Dendritic cell treated with granulocyte-macrophage colony-stimulating factor and Interleukin-4, amounts not matched to agents 40 ng/mL and 50 ng/mL, for 4 days (primary cell): ENCODE measurements around the gene DHRS4.
"Not testable (repeated sequence)": the region's sequence is repeated elsewhere in the genome, so short reads cannot be mapped to it uniquely, and the experiment has no call there.

Source experiments
- H3K27ac Mint-ChIP-seq: one replicate; pipeline ENCODE4 v1.8.0; 2022; ENCODE audit warnings: mild to moderate bottlenecking, mixed read lengths
- H3K27me3 Mint-ChIP-seq: one replicate; pipeline ENCODE4 v1.8.0; 2022; ENCODE audit warnings: mild to moderate bottlenecking, mixed read lengths
- H3K36me3 Mint-ChIP-seq: one replicate; pipeline ENCODE4 v1.8.0; 2022; ENCODE audit warnings: low read depth, mixed read lengths
- H3K4me1 Mint-ChIP-seq: one replicate; pipeline ENCODE4 v1.8.0; 2022; ENCODE audit warnings: low read depth, mixed read lengths
- H3K4me3 Mint-ChIP-seq: one replicate; pipeline ENCODE4 v1.8.0; 2022; ENCODE audit warnings: mild to moderate bottlenecking, moderate library complexity, mixed read lengths
- H3K9me3 Mint-ChIP-seq: one replicate; pipeline ENCODE4 v1.8.0; 2022; ENCODE audit warnings: mixed read lengths
- intact Hi-C: fragments of 100-400 bp; cut with micrococcal nuclease; formaldehyde crosslinking; loops from one replicate; pipeline ENCODE4 v1.15.0; 2022

The DHRS4 gene

DNA sequence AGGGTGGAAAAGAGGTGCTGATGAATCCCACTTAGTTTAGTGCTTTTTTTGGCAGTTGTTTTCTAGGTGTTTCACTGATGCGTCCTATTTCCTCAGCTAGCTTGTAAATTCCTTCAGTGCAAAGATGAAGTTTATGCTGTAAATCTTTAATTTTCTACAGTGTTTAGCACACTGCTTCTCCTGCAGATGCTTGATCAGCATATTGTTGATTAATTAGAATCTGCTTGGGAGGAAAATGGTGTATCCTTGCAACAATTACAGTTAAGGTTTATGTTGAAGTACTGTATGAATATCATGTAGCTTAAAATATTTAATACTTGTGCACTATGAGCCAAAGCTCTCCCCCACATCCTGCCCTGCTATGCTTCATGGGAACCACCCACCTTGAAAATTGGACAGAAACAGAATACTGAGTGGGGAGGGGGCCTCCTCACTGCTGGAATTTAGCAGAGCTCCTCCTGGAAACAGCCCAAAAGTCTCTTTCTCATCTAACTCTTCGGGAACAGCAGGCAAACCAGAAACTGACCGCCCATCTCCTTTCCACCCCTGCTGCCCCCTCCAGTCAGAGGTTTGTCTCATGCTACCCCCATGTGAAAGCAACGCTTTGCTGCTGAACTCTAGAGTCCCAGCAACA is 20.3 kb upstream of the DHRS4 start:
- Mint-ChIP-seq H3K9me3 (no peaks in the 10 kb centered on the region), H3K27ac (no peak overlapping the region), H3K4me1 (no peaks in the 10 kb centered on the region), H3K36me3 (no peaks in the 10 kb centered on the region), H3K4me3 (no peak overlapping the region), H3K27me3 (peaks cover 8% of the 10 kb centered on the region)
- intact Hi-C loops: no loop called here

DNA sequence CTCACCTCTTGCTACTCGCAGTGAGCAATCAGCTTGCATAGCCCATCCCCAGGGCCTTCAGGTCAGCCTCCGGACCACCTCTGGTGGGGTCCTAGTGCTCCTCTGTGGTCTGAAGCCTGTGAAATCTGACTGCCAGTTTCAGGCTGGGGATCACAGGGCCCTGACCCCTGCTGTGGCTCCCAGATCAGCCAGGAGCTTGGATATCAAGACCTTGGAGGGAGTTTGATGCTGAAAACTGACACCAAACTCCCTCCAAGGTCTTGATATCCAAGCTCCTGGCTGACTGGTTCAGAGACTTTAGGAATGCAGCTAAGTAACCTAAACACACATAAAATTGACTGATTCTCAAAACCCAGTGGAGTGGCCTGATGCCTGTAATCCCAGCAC is 19.8 kb upstream of the DHRS4 start:
- Mint-ChIP-seq H3K27me3 (peaks cover 8% of the 10 kb centered on the region), H3K4me3 (no peak overlapping the region), H3K36me3 (no peaks in the 10 kb centered on the region), H3K4me1 (no peaks in the 10 kb centered on the region), H3K27ac (no peak overlapping the region), H3K9me3 (no peaks in the 10 kb centered on the region)
- intact Hi-C loops: no loop called here

DNA sequence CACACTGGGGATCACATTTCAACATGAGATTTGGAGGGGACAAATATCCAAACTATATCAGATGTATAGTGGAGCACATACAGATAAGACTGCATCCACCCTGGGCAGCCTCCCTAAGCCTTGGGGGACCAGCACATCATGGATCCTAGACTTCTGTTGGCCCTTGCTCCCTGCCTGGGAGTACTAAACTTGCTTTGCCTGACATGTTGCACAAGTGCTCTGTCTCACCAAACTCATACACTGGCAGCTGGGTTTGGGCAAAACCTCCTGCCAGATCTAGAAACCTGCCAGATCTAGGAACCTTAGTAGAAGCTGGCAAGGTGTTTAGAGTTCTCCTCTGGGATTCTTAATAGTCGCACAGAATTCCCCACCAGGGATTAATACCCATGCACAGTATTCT is 18.4 kb upstream of the DHRS4 start:
- intact Hi-C loops: no loop called here
- Mint-ChIP-seq H3K27ac (no peak overlapping the region), H3K9me3 (no peaks in the 10 kb centered on the region), H3K4me3 (no peak overlapping the region), H3K4me1 (no peaks in the 10 kb centered on the region), H3K36me3 (peaks cover 9% of the 10 kb centered on the region), H3K27me3 (peaks cover 8% of the 10 kb centered on the region)

DNA sequence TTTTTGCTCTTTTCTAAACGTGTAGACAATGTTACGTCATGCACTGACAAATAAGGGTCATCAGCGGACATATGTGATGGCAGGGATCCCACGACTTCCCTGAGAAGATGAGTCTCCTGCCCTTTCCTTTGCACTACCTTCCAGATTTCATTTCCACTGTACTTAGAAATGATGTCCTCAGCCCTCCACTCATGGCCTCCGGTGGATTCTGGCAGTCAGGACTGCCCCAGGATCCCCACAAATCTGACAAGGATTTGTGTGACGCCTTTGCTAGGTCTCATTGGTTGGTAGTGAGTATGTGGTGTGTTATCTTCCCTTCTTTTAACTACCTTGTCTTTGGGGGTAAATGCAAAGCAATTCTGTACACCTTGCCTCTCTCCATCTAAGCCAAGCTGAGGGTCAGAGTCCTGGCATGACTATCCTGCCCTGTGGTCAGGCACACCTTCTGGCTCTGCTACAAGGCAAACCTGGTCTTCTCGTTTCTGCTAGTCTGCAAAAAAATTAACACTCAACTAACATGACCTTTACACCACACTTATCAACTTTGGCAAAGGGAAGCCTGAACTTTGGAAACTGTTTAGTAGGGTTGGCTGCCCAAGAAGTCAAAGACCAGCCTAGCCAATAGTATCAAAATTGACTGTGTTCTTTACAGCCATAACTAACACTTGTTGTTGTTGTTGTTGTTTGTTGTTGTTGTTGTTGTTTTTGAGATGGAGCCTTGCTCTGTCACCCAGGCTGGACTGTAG is 17.3 kb upstream of the DHRS4 start:
- Mint-ChIP-seq H3K9me3 (no peaks in the 10 kb centered on the region), H3K4me1 (no peaks in the 10 kb centered on the region), H3K4me3 (no peak overlapping the region), H3K36me3 (peaks cover 17% of the 10 kb centered on the region), H3K27me3 (peaks cover 8% of the 10 kb centered on the region), H3K27ac (no peak overlapping the region)
- intact Hi-C loops: no loop called here

DNA sequence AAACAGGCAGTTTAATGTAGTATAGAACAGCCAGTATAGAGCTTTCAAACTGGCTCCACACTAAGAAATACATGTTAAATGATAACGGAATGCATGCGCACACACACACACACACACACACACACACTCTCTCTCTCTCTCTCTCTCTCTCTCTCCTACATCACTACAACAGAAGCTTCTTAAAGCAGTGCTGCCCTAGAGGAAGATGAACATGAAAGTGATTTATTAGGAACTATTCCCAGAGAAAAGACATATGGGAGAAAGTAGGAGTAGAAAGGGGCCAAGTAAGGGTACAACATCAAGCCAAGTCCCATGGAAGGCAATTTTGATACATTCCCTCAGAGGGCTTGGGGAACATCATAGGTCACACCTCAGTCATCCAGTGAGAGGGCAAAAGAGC is 16.4 kb upstream of the DHRS4 start:
- intact Hi-C loops: no loop called here

DNA sequence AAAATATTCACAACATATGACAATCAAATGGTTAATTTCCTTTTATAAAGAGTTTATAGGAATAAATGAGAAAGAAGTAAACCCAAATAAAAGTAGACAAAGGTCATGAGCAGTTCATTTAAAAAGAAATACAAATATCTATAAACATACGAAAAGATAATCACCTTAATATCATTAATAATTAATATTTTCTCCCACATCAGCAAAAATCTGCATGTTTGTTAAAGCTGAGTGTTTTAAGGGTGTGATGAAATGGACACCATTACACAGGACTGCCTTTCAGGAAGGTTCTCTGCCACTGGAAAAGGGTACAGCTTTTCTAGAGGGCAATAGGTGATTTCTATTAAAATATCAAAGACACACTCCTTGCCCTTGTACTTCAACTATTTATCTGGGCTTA is 14.7 kb upstream of the DHRS4 start:
- Mint-ChIP-seq H3K27ac (no peak overlapping the region), H3K36me3 (peaks cover 17% of the 10 kb centered on the region), H3K4me1 (no peaks in the 10 kb centered on the region), H3K4me3 (no peak overlapping the region), H3K27me3 (peaks cover 3% of the 10 kb centered on the region), H3K9me3 (no peaks in the 10 kb centered on the region)
- intact Hi-C loops: no loop called here

More for the DNA sequence above, 16.4 kb upstream of the DHRS4 start:
- no peak overlapping the region for H3K27ac Mint-ChIP-seq
- peaks cover 17% of the 10 kb centered on the region for H3K36me3 Mint-ChIP-seq
- H3K27me3 Mint-ChIP-seq: peaks cover 8% of the 10 kb centered on the region
- no peaks in the 10 kb centered on the region for H3K4me1 Mint-ChIP-seq
- no peak overlapping the region for H3K4me3 Mint-ChIP-seq
- H3K9me3 Mint-ChIP-seq: no peaks in the 10 kb centered on the region

DNA sequence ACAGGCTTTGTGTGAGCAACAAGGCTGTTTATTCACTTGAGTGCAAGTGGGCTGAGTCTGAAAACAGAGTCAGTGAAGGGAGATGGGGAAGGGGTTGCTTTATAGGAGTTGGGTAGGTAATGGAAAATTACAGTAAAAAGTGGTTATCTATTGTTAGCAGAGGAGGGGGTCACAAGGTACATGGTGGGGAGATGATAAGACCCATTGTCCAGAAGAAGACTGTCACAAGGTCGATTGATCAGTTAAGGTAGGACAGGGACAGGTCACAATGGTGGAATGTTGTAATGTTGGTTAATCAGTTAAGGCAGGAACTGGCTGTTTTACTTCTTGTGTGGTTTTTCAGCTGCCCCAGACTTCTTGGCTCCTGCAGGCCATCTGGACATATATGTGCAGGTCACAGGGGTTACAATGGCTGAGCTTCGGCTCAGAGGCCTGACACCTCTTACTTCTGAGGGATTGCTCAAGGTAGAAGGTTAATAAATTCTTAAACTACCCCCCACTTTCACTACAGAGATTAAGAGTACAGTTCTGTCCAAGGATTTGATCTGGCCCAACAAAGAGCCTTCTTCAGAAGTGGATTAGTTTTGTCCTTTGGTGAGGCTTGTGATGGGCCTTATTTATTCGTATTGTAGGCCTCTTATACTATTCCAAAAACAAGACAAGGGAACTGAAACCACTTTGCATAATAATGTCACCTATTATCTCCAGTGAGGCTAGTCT is 13.8 kb upstream of the DHRS4 start:
- H3K36me3 Mint-ChIP-seq: peaks cover 17% of the 10 kb centered on the region
- peaks cover 3% of the 10 kb centered on the region for H3K27me3 Mint-ChIP-seq
- no peak overlapping the region for H3K27ac Mint-ChIP-seq
- no peaks in the 10 kb centered on the region for H3K9me3 Mint-ChIP-seq
- H3K4me1 Mint-ChIP-seq: no peaks in the 10 kb centered on the region
- intact Hi-C loops: no loop called here
- no peak overlapping the region for H3K4me3 Mint-ChIP-seq

DNA sequence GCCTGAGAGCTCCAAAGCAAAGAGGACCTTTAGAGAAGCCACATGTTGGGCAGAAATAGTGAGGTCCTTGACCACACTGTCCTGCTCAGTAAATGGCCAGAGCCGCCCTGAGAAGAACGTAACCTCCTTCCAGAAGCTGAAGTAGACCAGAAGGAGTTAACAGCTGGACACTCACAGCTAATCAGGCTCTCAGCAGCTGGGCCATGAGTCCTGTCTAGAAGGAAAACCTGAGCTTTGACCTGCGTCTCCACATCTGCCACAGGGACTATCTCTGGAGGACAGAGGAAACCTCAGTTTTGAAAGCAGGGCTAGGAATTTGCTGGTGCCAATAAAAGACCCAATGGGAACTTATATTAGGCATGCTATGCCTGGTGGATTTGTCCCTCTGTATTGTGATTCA is 12.3 kb upstream of the DHRS4 start:
- Mint-ChIP-seq H3K36me3 (peaks cover 17% of the 10 kb centered on the region), H3K27ac (no peak overlapping the region), H3K27me3 (peaks cover 1% of the 10 kb centered on the region), H3K4me1 (peaks cover 2% of the 10 kb centered on the region), H3K4me3 (no peak overlapping the region), H3K9me3 (no peaks in the 10 kb centered on the region)
- intact Hi-C loops: no loop called here

DNA sequence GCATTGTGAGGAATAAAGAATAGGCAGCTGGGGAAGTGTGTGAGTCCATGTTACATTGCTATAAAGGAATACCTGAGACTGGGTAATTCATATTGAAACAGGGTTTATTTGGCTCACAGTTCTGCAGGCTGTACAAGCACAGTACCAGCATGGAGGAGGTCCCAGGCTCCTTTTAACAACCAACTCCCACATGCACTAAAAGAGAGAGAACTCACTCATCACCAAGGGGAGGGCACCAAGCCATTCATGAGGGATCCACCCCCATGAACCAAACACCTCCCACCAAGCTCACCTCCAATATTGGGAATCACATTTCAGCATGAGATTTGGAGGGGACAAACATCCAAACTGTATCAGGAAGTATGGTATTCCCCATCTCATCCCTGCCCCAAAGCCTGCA is 11.9 kb upstream of the DHRS4 start:
- Mint-ChIP-seq H3K36me3 (peaks cover 17% of the 10 kb centered on the region), H3K27ac (no peak overlapping the region), H3K27me3 (no peaks in the 10 kb centered on the region), H3K4me3 (no peak overlapping the region), H3K4me1 (peaks cover 5% of the 10 kb centered on the region), H3K9me3 (no peaks in the 10 kb centered on the region)
- intact Hi-C loops: no loop called here

DNA sequence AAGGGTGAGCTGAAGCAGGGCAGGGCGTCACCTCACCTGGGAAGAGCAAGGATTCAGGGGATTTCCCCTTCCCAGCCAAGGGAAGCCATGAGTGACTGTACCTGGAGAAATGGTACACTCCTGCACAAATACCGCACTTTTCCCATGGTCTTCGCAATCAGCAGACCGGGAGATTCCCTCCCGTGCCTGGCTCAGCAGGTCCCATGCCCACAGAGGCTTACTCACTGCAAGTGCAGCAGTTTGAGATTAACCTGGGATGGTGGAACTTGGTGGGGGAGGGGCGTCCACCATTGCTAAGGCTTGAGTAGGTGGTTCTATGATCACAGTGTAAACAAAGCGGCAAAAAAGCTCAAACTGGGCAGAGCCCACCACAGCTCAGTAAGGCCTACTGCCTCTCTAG is 11.0 kb upstream of the DHRS4 start:
- peaks cover 10% of the 10 kb centered on the region for H3K4me1 Mint-ChIP-seq
- no peaks in the 10 kb centered on the region for H3K27me3 Mint-ChIP-seq
- no peaks in the 10 kb centered on the region for H3K9me3 Mint-ChIP-seq
- intact Hi-C loops: no loop called here
- no peak overlapping the region for H3K4me3 Mint-ChIP-seq
- peaks cover 17% of the 10 kb centered on the region for H3K36me3 Mint-ChIP-seq
- H3K27ac Mint-ChIP-seq: no peak overlapping the region

DNA sequence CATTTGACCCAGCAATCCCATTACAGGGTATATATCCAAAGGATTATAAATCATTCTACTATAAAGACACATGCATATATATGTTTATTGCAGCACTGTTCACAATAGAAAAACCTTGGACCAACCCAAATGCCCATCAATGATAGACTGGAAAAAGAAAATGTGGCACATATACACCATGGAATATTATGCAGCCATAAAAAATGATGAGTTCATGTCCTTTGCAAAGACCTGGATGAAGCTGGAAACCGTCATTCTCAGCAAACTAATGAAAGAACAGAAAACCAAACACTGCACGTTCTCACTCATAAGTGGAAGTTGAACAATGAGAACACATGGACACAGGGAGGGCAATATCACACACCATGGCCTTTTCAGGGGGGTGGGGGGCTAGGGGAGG is 4.5 kb upstream of the DHRS4 start:
- H3K27me3 Mint-ChIP-seq, H3K4me3 Mint-ChIP-seq, H3K27ac Mint-ChIP-seq, intact Hi-C loops, H3K9me3 Mint-ChIP-seq: not testable (repeated sequence)
- peaks cover 21% of the 10 kb centered on the region for H3K36me3 Mint-ChIP-seq
- peaks cover 38% of the 10 kb centered on the region for H3K4me1 Mint-ChIP-seq

DNA sequence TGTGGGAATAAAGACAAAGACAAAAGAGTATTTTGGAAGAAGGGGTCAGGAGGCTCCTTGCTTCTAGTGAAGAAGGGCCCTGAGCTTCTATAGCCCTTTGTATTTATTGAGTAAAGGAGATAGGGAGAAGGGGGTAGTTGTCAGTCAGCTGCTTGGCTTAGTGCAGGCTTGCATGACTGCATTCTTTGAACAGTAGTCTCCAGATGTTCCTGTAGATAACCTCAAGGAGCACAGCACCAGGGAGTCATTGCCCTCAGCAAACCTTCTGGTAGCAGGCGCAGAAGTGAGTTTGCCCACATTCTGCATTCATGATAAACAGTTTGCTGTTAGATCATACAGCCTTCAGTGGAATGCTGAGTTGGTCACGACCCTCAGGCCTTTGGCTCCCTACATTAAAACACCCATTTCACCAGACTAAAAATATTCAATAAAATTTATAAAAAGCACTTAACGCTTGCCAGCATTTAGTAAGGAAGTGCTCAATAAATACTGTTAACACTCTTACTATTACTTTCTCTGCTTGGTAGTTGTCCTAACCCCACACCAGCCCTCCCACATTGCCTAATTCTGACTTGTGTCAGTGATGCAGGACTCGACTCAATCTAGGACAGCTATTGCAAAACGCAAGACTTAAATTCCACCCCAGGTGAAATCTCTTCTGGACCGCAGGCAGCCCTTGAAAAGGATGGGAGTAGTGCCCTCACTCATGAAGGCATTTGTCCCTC is 3.0 kb upstream of the DHRS4 start:
- Mint-ChIP-seq H3K9me3 (peaks cover 8% of the 10 kb centered on the region), H3K27me3 (no peaks in the 10 kb centered on the region), H3K36me3 (peaks cover 36% of the 10 kb centered on the region), H3K4me1 (peaks cover 51% of the 10 kb centered on the region), H3K27ac (no peak overlapping the region), H3K4me3 (no peak overlapping the region)
- intact Hi-C loops: no loop called here

DNA sequence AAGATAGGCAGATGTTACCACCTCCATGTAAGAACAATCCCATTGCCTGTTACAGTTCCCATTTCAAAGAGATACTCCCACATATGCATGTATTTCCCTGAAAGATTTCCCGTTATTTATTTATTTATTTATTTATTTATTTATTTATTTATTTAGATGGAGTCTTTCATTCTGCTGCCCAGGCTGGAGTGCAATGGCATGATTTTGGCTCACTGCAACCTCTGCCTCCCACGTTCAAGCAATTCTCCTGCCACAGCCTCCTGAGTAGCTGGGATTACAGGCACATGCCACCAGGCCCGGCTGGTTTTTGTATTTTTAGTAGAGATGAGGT is 2.5 kb upstream of the DHRS4 start:
- H3K9me3 Mint-ChIP-seq, H3K27me3 Mint-ChIP-seq, intact Hi-C loops, H3K27ac Mint-ChIP-seq, H3K4me3 Mint-ChIP-seq: not testable (repeated sequence)
- Mint-ChIP-seq H3K36me3 (peaks cover 41% of the 10 kb centered on the region), H3K4me1 (peaks cover 55% of the 10 kb centered on the region)

DNA sequence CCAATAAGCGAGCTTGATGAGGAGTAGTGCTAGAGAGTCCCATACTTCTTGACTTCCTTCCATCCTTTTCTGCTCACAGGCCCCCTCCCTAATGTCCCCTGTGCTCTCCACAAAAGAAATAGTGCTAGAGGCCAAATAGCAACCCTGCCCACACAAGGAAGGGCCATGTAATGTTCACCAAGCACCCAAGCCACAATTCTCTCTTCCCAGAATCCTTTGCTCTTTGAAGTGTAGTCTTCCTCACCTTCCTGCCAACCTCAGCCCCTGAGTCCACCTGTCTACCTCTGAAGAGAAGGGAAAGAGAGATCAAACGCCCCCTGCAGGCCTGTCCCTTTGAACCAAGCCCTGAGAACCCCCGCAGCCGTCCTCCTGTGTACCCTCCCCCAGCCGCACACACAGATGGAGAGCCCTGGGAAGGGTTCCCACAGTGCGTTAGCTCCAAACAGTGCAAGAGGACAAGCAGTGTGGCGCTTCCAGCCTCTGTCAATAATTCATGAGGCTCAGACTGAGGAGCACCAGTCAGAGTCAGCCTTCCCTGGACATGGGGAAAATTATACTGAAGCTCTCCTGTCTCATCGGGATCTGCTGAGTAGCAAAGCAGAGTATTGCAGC is 1.9 kb upstream of the DHRS4 start:
- no peak overlapping the region for H3K27ac Mint-ChIP-seq
- H3K36me3 Mint-ChIP-seq: peaks cover 47% of the 10 kb centered on the region
- no peaks in the 10 kb centered on the region for H3K27me3 Mint-ChIP-seq
- intact Hi-C loops: no loop called here
- H3K4me3 Mint-ChIP-seq: no peak overlapping the region
- peaks cover 55% of the 10 kb centered on the region for H3K4me1 Mint-ChIP-seq
- peaks cover 8% of the 10 kb centered on the region for H3K9me3 Mint-ChIP-seq
